ENCODE measurements around the gene HDAC4.

- TF ChIP-seq GATA2 (IDR thresholded peaks at IDR 0.05; ENCODE audit: low read depth, low read length) (no peak), GATA3 (IDR thresholded peaks at IDR 0.05; ENCODE audit: low read depth, low read length) (no peak)
These were observed 179.8 kb downstream of the HDAC4 start for GRCh38 chr2:239220981-239221396.

All from SH-SY5Y (cell line).